ENCODE measurements around the gene SET.

- TF ChIP-seq POLR2A (IDR thresholded peaks at IDR 0.05) (no peak), CTCF (IDR thresholded peaks at IDR 0.05) (no peak)
Measured at GRCh38 chr9:128732576-128732975, 43.6 kb downstream of the SET start.

Data from adrenal gland (tissue), 5 donors.